HL-60 (cell line): ENCODE measurements around the gene SLCO6A1.

Source experiments
- DNase-seq, 2 experiments: peaks; one replicate each; pipeline ENCODE4 v3.0.0-alpha.2; 2010 to 2020; ENCODE audit warnings: low read depth in 1 of 2, low spot score in 1 of 2
- H3K27ac ChIP-seq: fragments of 250-450 bp; sonication (Bioruptor Pico); replicated peaks from 2 replicates; pipeline ENCODE4 v1.5.1; 2020; ENCODE audit warnings: mild to moderate bottlenecking, moderate library complexity
- H3K27me3 ChIP-seq: fragments of 250-450 bp; sonication (Bioruptor Pico); 2 replicates; pipeline ENCODE4 v1.5.1; 2021; ENCODE audit warnings: mild to moderate bottlenecking, moderate library complexity; ENCODE audit not compliant: insufficient read depth, poor library complexity, severe bottlenecking
- H3K4me3 ChIP-seq: replicated peaks from 2 replicates; pipeline ENCODE4 v1.5.1; 2011; ENCODE audit warnings: mild to moderate bottlenecking, control low read depth, low read length; ENCODE audit not compliant: insufficient read depth
- GABPA ChIP-seq: IDR thresholded peaks from 2 replicates; pipeline ENCODE4 v1.6.1; 2012; ENCODE audit warnings: low read depth
- POLR2AphosphoS5 ChIP-seq: IDR thresholded peaks from 2 replicates; pipeline ENCODE4 v1.6.1; 2012; ENCODE audit warnings: low read depth
- SPI1 ChIP-seq: IDR thresholded peaks from 2 replicates; pipeline ENCODE4 v1.6.1; 2012; ENCODE audit warnings: low read depth, mild to moderate bottlenecking, borderline replicate concordance
- TF ChIP-seq, protein P1 (sequence below): IDR thresholded peaks from one replicate; pipeline ENCODE4 v1.5.1; 2011; ENCODE audit warnings: low read length, control low read depth, inconsistent platforms; ENCODE audit not compliant: insufficient read depth
- TF ChIP-seq, protein P2 (sequence below): IDR thresholded peaks from 2 replicates; pipeline ENCODE4 v1.6.1; 2012; ENCODE audit warnings: low read depth; ENCODE audit not compliant: insufficient replicate concordance

The SLCO6A1 gene

DNA sequence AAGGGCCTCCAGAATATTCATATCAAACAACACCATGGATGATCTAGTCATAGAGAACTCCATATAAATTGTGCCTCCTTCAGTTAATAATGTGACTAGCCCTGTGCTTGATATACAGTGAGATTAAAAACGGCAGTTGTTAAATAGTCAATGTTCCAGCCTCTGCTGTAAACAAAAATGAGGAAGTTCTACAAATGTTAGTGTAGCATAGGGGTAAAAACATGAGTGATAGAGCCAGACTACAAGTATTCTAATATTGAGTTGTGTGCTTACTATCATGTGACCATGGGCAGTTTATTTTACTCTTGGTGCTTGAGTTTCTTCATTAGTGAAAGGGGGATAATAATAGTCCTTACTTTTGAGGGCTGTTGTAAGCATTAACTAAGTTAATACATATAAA is 43.3 kb upstream of the SLCO6A1 start:
- no peak overlapping the region for H3K27ac ChIP-seq
- TF ChIP-seq, protein P1, sequence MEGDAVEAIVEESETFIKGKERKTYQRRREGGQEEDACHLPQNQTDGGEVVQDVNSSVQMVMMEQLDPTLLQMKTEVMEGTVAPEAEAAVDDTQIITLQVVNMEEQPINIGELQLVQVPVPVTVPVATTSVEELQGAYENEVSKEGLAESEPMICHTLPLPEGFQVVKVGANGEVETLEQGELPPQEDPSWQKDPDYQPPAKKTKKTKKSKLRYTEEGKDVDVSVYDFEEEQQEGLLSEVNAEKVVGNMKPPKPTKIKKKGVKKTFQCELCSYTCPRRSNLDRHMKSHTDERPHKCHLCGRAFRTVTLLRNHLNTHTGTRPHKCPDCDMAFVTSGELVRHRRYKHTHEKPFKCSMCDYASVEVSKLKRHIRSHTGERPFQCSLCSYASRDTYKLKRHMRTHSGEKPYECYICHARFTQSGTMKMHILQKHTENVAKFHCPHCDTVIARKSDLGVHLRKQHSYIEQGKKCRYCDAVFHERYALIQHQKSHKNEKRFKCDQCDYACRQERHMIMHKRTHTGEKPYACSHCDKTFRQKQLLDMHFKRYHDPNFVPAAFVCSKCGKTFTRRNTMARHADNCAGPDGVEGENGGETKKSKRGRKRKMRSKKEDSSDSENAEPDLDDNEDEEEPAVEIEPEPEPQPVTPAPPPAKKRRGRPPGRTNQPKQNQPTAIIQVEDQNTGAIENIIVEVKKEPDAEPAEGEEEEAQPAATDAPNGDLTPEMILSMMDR = no peak
- TF ChIP-seq, protein P2, sequence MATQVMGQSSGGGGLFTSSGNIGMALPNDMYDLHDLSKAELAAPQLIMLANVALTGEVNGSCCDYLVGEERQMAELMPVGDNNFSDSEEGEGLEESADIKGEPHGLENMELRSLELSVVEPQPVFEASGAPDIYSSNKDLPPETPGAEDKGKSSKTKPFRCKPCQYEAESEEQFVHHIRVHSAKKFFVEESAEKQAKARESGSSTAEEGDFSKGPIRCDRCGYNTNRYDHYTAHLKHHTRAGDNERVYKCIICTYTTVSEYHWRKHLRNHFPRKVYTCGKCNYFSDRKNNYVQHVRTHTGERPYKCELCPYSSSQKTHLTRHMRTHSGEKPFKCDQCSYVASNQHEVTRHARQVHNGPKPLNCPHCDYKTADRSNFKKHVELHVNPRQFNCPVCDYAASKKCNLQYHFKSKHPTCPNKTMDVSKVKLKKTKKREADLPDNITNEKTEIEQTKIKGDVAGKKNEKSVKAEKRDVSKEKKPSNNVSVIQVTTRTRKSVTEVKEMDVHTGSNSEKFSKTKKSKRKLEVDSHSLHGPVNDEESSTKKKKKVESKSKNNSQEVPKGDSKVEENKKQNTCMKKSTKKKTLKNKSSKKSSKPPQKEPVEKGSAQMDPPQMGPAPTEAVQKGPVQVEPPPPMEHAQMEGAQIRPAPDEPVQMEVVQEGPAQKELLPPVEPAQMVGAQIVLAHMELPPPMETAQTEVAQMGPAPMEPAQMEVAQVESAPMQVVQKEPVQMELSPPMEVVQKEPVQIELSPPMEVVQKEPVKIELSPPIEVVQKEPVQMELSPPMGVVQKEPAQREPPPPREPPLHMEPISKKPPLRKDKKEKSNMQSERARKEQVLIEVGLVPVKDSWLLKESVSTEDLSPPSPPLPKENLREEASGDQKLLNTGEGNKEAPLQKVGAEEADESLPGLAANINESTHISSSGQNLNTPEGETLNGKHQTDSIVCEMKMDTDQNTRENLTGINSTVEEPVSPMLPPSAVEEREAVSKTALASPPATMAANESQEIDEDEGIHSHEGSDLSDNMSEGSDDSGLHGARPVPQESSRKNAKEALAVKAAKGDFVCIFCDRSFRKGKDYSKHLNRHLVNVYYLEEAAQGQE = no peak
- TF ChIP-seq SPI1 = no peak
- DNase-seq = no peak

DNA sequence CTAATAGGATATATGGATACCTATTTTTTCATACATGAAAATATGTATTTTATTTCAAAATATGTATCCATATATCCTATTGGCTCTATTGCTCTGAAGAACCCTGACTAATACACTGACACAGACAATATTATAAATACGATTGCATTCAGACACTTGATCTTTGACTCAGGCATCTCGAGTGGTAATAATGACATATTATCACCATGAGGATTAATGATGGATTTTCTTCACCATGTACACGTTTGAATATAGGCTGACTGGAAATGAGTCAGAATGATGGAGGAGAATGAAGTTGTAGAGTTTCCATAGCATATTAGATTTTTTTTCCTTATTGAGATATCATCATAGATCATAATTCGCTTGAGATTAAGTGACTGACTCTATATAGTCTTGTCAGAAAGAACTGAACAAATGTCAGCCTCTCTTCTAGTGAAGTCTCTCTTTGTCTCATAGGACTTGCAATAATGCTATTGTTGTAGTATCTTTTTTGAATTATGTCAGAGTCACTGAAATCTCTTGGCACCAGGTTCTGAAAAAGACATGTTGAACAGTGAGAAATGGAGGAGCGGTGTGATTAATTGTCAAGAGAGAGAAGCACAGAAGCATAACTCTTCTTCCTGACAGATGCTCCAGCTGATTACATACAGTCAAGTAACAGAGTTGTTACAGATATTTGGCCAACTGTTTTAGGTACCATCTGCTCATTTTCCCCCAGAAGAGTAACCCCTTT is 41.4 kb upstream of the SLCO6A1 start:
- Histone ChIP-seq H3K27me3 (no peaks in the 10 kb centered on the region), H3K4me3 (no peak overlapping the region), H3K27ac (no peak overlapping the region)
- DNase-seq = no peak
- no peak for TF ChIP-seq GABPA
- no peak for TF ChIP-seq SPI1
- TF ChIP-seq, protein P1 = no peak
- TF ChIP-seq, protein P2 = no peak
- TF ChIP-seq POLR2AphosphoS5 = no peak

More for the DNA sequence above, 43.3 kb upstream of the SLCO6A1 start:
- Histone ChIP-seq H3K4me3 (no peak overlapping the region), H3K27me3 (no peaks in the 10 kb centered on the region)

DNA sequence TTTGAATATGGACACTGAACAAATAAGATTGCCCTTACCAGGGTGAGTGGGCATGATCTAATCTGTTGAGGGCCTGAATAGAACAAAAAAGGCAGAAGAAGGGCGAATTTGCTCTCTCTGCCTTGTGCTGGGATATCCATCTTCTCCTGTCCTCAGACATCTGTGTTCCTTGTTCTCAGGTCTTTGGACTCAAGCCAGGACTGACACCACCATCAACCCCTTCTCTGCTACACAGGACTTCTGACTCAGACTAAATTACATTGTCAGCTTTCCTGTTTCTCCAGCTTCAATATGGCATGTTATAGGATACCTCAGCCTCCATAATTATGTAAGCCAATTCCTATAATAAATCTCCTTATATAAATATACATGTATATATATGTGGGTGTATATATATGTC is 40.8 kb upstream of the SLCO6A1 start:
- H3K27ac ChIP-seq = no peak overlapping the region
- no peak for TF ChIP-seq POLR2AphosphoS5
- no peak for TF ChIP-seq SPI1
- TF ChIP-seq GABPA = no peak
- TF ChIP-seq, protein P1 = no peak
- TF ChIP-seq, protein P2 = no peak
- no peak for DNase-seq
- H3K4me3 ChIP-seq = no peak overlapping the region
- no peaks in the 10 kb centered on the region for H3K27me3 ChIP-seq
